Measurements from ENCODE around the gene LAMC1. TPM values are rescaled to one million over a fixed set of nuclear protein-coding genes. Genes with fewer than 3 reads are reported as not detected.

The LAMC1 gene
- total RNA-seq, 1 donor from 2014 or later: 0.39 TPM

- H3K4me1 Mint-ChIP-seq (ENCODE audit: low read depth): no peaks in the 10 kb centered on the region
- H3K27ac Mint-ChIP-seq: no peak overlapping the region
- H3K36me3 Mint-ChIP-seq (ENCODE audit: low read depth): no peaks in the 10 kb centered on the region
- no peak overlapping the region for H3K4me3 Mint-ChIP-seq (ENCODE audit: low read depth)
- peaks cover 11% of the 10 kb centered on the region for H3K27me3 Mint-ChIP-seq (ENCODE audit: low read depth)
- H3K9me3 Mint-ChIP-seq: no peaks in the 10 kb centered on the region
- no peak for DNase-seq (ENCODE audit: low spot score)
- intact Hi-C loops (cut with micrococcal nuclease): no loop called here
Measured at GRCh38 chr1:183094351-183094750, 71.1 kb downstream of the LAMC1 start.

GRCh38 chr1:183096351-183096750, 73.1 kb downstream of the LAMC1 start:
- H3K9me3 Mint-ChIP-seq: no peaks in the 10 kb centered on the region

GRCh38 chr1:183096894-183097293, 73.7 kb downstream of the LAMC1 start:
- peaks cover 12% of the 10 kb centered on the region for H3K27me3 Mint-ChIP-seq (ENCODE audit: low read depth)
- H3K4me3 Mint-ChIP-seq (ENCODE audit: low read depth): no peak overlapping the region
- intact Hi-C loops (cut with micrococcal nuclease): no loop called here
- DNase-seq (ENCODE audit: low spot score): no peak
- no peaks in the 10 kb centered on the region for H3K9me3 Mint-ChIP-seq
- H3K36me3 Mint-ChIP-seq (ENCODE audit: low read depth): no peaks in the 10 kb centered on the region
- H3K27ac Mint-ChIP-seq: no peak overlapping the region
- no peaks in the 10 kb centered on the region for H3K4me1 Mint-ChIP-seq (ENCODE audit: low read depth)

More at GRCh38 chr1:183096351-183096750, 73.1 kb downstream of the LAMC1 start:
- DNase-seq (ENCODE audit: low spot score): no peak
- intact Hi-C loops (cut with micrococcal nuclease): no loop called here
- no peak overlapping the region for H3K27ac Mint-ChIP-seq
- peaks cover 11% of the 10 kb centered on the region for H3K27me3 Mint-ChIP-seq (ENCODE audit: low read depth)
- H3K4me3 Mint-ChIP-seq (ENCODE audit: low read depth): no peak overlapping the region
- H3K4me1 Mint-ChIP-seq (ENCODE audit: low read depth): no peaks in the 10 kb centered on the region
- H3K36me3 Mint-ChIP-seq (ENCODE audit: low read depth): no peaks in the 10 kb centered on the region

DNA sequence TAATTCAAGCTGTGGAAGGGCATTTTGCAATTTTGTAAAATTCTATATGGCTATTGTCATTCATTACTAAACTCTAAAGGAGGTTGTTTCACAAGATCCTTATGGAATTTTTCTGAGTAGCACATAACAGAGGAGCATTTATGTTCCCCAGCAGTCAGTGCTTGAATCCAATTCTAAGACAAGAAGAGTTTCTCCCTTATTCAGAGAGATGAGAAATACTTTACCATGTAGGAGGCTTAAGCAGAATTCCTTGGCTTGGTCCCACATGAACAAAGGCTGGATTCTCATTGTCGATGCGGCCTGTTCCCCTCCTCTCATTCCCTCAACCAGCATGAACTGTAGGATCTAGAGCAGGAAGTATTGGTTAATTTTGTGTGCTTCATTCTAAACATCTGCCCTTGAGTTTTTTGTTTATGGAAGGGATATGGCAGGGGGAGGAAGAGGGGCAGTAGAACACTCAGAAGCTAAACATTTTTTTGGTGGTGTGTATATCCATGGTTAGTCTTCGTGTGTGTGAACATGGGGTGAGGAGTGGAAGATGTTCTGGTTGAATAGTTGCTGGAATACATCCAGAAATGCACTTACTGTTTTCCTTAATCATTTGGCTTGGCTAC, 74.3 kb downstream of the LAMC1 start:
- Mint-ChIP-seq H3K36me3 (ENCODE audit: low read depth) (no peaks in the 10 kb centered on the region), H3K27ac (no peak overlapping the region), H3K9me3 (no peaks in the 10 kb centered on the region), H3K4me1 (ENCODE audit: low read depth) (no peaks in the 10 kb centered on the region), H3K27me3 (ENCODE audit: low read depth) (peaks cover 15% of the 10 kb centered on the region), H3K4me3 (ENCODE audit: low read depth) (no peak overlapping the region)
- no peak for DNase-seq (ENCODE audit: low spot score)
- intact Hi-C loops (cut with micrococcal nuclease): no loop called here

DNA sequence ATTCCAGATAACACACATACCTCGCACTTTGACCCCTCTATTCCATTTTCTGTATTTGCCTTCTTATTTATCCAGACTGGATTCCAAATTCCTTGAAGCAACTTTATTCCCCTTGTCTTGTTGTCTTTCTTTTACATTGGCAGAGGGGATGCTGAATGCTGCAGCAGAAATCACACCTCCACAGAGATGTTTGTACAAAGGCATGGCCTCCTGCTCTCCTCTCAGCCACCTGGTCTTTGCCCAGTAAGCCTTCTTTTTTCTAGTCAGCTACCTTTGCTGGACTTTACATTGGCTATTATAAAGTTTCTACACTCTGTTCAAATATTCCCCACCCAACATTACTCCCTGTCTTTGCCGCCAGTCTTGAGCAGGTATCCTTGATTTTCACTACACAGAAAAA, 75.1 kb downstream of the LAMC1 start:
- no peak overlapping the region for H3K4me3 Mint-ChIP-seq (ENCODE audit: low read depth)
- H3K9me3 Mint-ChIP-seq: no peaks in the 10 kb centered on the region
- no peak for DNase-seq (ENCODE audit: low spot score)
- intact Hi-C loops (cut with micrococcal nuclease): no loop called here
- no peaks in the 10 kb centered on the region for H3K36me3 Mint-ChIP-seq (ENCODE audit: low read depth)
- H3K4me1 Mint-ChIP-seq (ENCODE audit: low read depth): no peaks in the 10 kb centered on the region
- no peak overlapping the region for H3K27ac Mint-ChIP-seq
- peaks cover 18% of the 10 kb centered on the region for H3K27me3 Mint-ChIP-seq (ENCODE audit: low read depth)

DNA sequence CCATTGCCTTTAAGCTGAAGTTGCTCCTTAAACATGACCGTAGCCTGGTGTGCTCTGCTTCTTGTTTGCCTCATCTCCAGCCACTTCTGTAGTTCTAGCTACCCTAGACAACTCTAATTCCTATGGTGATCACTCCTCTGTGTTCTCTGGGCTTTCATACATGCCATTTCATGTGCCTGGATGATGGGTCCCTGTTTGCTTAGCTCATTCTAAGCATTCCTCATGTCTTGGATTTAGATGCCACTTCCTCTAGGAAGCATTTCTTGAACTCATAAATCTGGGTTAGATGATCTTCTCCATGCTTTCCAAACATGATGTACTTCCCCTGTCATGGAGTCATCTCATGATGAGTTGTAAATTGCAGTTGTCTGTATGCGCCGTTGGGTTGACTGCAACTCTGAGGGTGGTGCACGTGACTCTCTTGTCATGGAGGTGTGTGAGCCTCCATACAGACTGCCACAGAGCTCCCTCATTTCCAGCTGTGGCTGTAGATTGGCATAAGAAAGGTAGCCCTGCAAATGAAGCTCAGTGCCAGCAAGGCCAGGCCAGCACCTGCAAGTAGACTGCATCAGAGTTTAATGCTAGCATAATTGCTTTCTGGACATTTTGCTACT, 77.2 kb downstream of the LAMC1 start:
- peaks cover 12% of the 10 kb centered on the region for H3K27me3 Mint-ChIP-seq (ENCODE audit: low read depth)
- DNase-seq (ENCODE audit: low spot score): no peak
- H3K4me1 Mint-ChIP-seq (ENCODE audit: low read depth): no peaks in the 10 kb centered on the region
- H3K4me3 Mint-ChIP-seq (ENCODE audit: low read depth): no peak overlapping the region
- intact Hi-C loops (cut with micrococcal nuclease): no loop called here
- no peaks in the 10 kb centered on the region for H3K36me3 Mint-ChIP-seq (ENCODE audit: low read depth)
- H3K9me3 Mint-ChIP-seq: no peaks in the 10 kb centered on the region
- H3K27ac Mint-ChIP-seq: no peak overlapping the region

GRCh38 chr1:183101081-183101480, 77.9 kb downstream of the LAMC1 start:
- H3K4me3 Mint-ChIP-seq (ENCODE audit: low read depth): no peak overlapping the region
- intact Hi-C loops (cut with micrococcal nuclease): no loop called here

GRCh38 chr1:183101841-183102276, 78.6 kb downstream of the LAMC1 start:
- Mint-ChIP-seq H3K4me1 (ENCODE audit: low read depth) (no peaks in the 10 kb centered on the region), H3K36me3 (ENCODE audit: low read depth) (no peaks in the 10 kb centered on the region), H3K27ac (no peak overlapping the region), H3K4me3 (ENCODE audit: low read depth) (no peak overlapping the region), H3K27me3 (ENCODE audit: low read depth) (peaks cover 10% of the 10 kb centered on the region), H3K9me3 (no peaks in the 10 kb centered on the region)
- intact Hi-C loops (cut with micrococcal nuclease): no loop called here
- no peak for DNase-seq (ENCODE audit: low spot score)

More at GRCh38 chr1:183101081-183101480, 77.9 kb downstream of the LAMC1 start:
- Mint-ChIP-seq H3K9me3 (no peaks in the 10 kb centered on the region), H3K36me3 (ENCODE audit: low read depth) (no peaks in the 10 kb centered on the region), H3K27me3 (ENCODE audit: low read depth) (peaks cover 12% of the 10 kb centered on the region), H3K4me1 (ENCODE audit: low read depth) (no peaks in the 10 kb centered on the region), H3K27ac (no peak overlapping the region)
- no peak for DNase-seq (ENCODE audit: low spot score)

- intact Hi-C loops (cut with micrococcal nuclease): no loop called here
- H3K36me3 Mint-ChIP-seq (ENCODE audit: low read depth): no peaks in the 10 kb centered on the region
- no peak overlapping the region for H3K27ac Mint-ChIP-seq
- H3K27me3 Mint-ChIP-seq (ENCODE audit: low read depth): peaks cover 10% of the 10 kb centered on the region
- H3K9me3 Mint-ChIP-seq: no peaks in the 10 kb centered on the region
- H3K4me3 Mint-ChIP-seq (ENCODE audit: low read depth): no peak overlapping the region
- no peaks in the 10 kb centered on the region for H3K4me1 Mint-ChIP-seq (ENCODE audit: low read depth)
- DNase-seq (ENCODE audit: low spot score): no peak
Measured at GRCh38 chr1:183103147-183103546, 79.9 kb downstream of the LAMC1 start.

GRCh38 chr1:183103577-183103976, 80.4 kb downstream of the LAMC1 start:
- H3K36me3 Mint-ChIP-seq (ENCODE audit: low read depth): no peaks in the 10 kb centered on the region
- intact Hi-C loops (cut with micrococcal nuclease): no loop called here

DNA sequence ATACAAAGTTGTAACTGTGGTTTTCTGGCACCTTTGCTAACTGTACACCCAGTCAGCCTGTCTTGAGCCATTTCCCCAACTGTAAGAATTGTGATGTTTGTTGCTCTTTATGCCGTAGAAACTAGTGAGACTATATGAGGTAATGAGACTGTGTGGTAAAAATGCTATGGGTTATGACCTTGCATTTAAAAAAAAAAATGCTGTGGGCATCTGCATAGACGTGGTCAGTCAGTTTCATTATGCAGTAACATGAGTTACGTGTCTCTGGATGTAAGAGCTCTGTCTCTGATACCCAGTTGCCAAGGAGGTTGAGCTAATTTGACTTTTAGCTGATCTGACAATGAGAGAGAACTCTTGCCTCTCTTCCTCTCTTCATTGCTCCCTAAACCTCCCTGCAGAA, 82.2 kb downstream of the LAMC1 start:
- DNase-seq (ENCODE audit: low spot score): no peak
- no peak overlapping the region for H3K27ac Mint-ChIP-seq
- H3K36me3 Mint-ChIP-seq (ENCODE audit: low read depth): no peaks in the 10 kb centered on the region
- intact Hi-C loops (cut with micrococcal nuclease): no loop called here
- peaks cover 14% of the 10 kb centered on the region for H3K27me3 Mint-ChIP-seq (ENCODE audit: low read depth)
- H3K4me1 Mint-ChIP-seq (ENCODE audit: low read depth): no peaks in the 10 kb centered on the region
- no peak overlapping the region for H3K4me3 Mint-ChIP-seq (ENCODE audit: low read depth)
- H3K9me3 Mint-ChIP-seq: no peaks in the 10 kb centered on the region

More at GRCh38 chr1:183103577-183103976, 80.4 kb downstream of the LAMC1 start:
- Mint-ChIP-seq H3K9me3 (no peaks in the 10 kb centered on the region), H3K4me3 (ENCODE audit: low read depth) (no peak overlapping the region), H3K27me3 (ENCODE audit: low read depth) (peaks cover 10% of the 10 kb centered on the region), H3K4me1 (ENCODE audit: low read depth) (no peaks in the 10 kb centered on the region), H3K27ac (no peak overlapping the region)
- DNase-seq (ENCODE audit: low spot score): no peak

DNA sequence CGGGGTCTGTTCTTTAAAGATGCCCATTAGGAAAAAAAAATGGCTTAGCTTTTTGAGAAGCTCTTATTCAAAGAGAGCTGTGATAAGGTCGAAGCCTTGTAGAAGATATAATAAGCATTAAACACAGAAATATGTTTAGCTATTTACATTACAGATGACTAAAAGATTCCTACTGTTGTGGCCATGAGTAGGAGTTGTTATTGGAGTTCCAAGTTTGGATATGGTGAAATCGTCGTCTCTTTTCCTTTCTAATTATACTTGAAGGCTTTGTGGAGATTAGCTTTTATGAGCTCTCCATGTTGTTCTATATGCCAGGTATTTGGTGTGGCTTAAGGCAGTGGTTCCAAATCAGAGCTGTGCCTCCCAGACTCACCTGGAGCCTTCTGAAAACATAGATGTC, 82.9 kb downstream of the LAMC1 start:
- peaks cover 16% of the 10 kb centered on the region for H3K27me3 Mint-ChIP-seq (ENCODE audit: low read depth)
- H3K4me1 Mint-ChIP-seq (ENCODE audit: low read depth): no peaks in the 10 kb centered on the region
- H3K9me3 Mint-ChIP-seq: no peaks in the 10 kb centered on the region
- no peaks in the 10 kb centered on the region for H3K36me3 Mint-ChIP-seq (ENCODE audit: low read depth)
- intact Hi-C loops (cut with micrococcal nuclease): no loop called here
- H3K4me3 Mint-ChIP-seq (ENCODE audit: low read depth): no peak overlapping the region
- H3K27ac Mint-ChIP-seq: no peak overlapping the region
- DNase-seq (ENCODE audit: low spot score): no peak

DNA sequence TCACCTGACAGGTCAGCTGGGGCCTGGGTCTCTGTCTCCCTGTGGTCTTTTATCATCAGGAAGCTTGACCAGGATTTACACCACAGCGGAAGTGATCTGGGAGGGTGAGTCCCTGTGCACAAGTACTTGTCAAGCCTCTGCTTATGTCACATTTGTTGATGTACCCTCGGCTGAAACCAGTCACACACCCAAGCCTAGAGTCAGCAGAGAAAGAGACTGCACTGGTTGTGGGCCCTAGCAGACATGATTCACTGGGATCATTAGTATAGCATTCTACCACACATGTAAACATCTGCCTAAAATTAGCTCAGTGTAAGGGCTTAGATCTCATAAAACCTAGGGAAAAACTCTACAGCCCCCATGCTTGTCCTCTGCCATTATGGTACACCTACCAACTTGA, 83.5 kb downstream of the LAMC1 start:
- Mint-ChIP-seq H3K4me3 (ENCODE audit: low read depth) (no peak overlapping the region), H3K27me3 (ENCODE audit: low read depth) (peaks cover 16% of the 10 kb centered on the region), H3K27ac (no peak overlapping the region), H3K4me1 (ENCODE audit: low read depth) (no peaks in the 10 kb centered on the region), H3K9me3 (no peaks in the 10 kb centered on the region), H3K36me3 (ENCODE audit: low read depth) (no peaks in the 10 kb centered on the region)
- no peak for DNase-seq (ENCODE audit: low spot score)
- intact Hi-C loops (cut with micrococcal nuclease): no loop called here
